NCI-H2107 treated with DMSO at 0.1 percent for 48 hours (cell line): Measurements from ENCODE around the gene MATN1.
"Not testable (repeated sequence)": the region's sequence is repeated elsewhere in the genome, so short reads cannot be mapped to it uniquely, and the experiment has no call there.

ENCODE experiments used
- DNase-seq: peaks from one replicate; lab custom pipeline; 2025; ENCODE audit not compliant: unreplicated experiment; lab: John Stamatoyannopoulos, UW

MATN1 gene

GRCh38 chr1:30723331-30723755 is at the start of gene MATN1:
MATN1 (minus strand) TSS chr1:30723585; CDS start chr1:30723551, 34 bp downstream.
- no peak for DNase-seq

GRCh38 chr1:30771005-30771404 is 47.6 kb upstream of the MATN1 start:
- DNase-seq, result no peak

GRCh38 chr1:30770150-30770549 is 46.8 kb upstream of the MATN1 start:
- no peak for DNase-seq

- no peak for DNase-seq
These were observed 45.7 kb upstream of the MATN1 start for GRCh38 chr1:30768830-30769718.

- no peak for DNase-seq
These were observed 44.9 kb upstream of the MATN1 start for GRCh38 chr1:30768159-30768829.

- not testable (repeated sequence) for DNase-seq
These were observed 43.6 kb upstream of the MATN1 start for GRCh38 chr1:30766948-30767347.

GRCh38 chr1:30765556-30766434 is 42.4 kb upstream of the MATN1 start:
- no peak for DNase-seq

- DNase-seq, result no peak
These were observed 41.7 kb upstream of the MATN1 start for GRCh38 chr1:30764939-30765555.

- no peak for DNase-seq
These were observed 41.0 kb upstream of the MATN1 start for GRCh38 chr1:30764396-30764795.

GRCh38 chr1:30763651-30764248 is 40.4 kb upstream of the MATN1 start:
- DNase-seq, result no peak

GRCh38 chr1:30762930-30763650 is 39.7 kb upstream of the MATN1 start:
- no peak for DNase-seq

- DNase-seq, result no peak
These were observed 39.0 kb upstream of the MATN1 start for GRCh38 chr1:30762152-30762929.

GRCh38 chr1:30761381-30762151 is 38.2 kb upstream of the MATN1 start:
- no peak for DNase-seq

- DNase-seq, result no peak
These were observed 37.4 kb upstream of the MATN1 start for GRCh38 chr1:30760596-30761324.

GRCh38 chr1:30759718-30760281 is 36.4 kb upstream of the MATN1 start:
- DNase-seq, result no peak

GRCh38 chr1:30758785-30759380 is 35.5 kb upstream of the MATN1 start:
- no peak for DNase-seq
